Lower leg skin (tissue), 4 donors: ENCODE measurements around the gene LRBA. TPM values are rescaled to one million over a fixed set of nuclear protein-coding genes. Genes with fewer than 3 reads are reported as not detected.

Source experiments
- DNase-seq, 2 donors: peaks; one replicate each; pipeline ENCODE4 v3.0.0-alpha.2; 2019; ENCODE audit warnings: low spot score in 2 of 2
- H3K4me3 ChIP-seq: fragments of 200-600 bp; sonication (generic); 2 replicates; pipeline ENCODE4 v1.5.1; 2017; ENCODE audit warnings: mild to moderate bottlenecking, low read depth; ENCODE audit not compliant: poor library complexity, severe bottlenecking
- CTCF ChIP-seq, 3 donors: fragments of 450-650 bp; IDR thresholded peaks; one replicate each; pipeline ENCODE4 v1.5.1; 2016; ENCODE audit warnings: antibody characterized with exemption in 3 of 3, mild to moderate bottlenecking in 3 of 3, moderate library complexity in 2 of 3
- POLR2A ChIP-seq, 2 donors: fragments of 450-650 bp; IDR thresholded peaks; one replicate each; pipeline ENCODE4 v1.6.1; 2016 to 2017; ENCODE audit warnings: antibody characterized with exemption in 2 of 2, mild to moderate bottlenecking in 1 of 2, moderate library complexity in 1 of 2
- WGBS, 2 donors: methylation state at CpG; one replicate each; pipeline ENCODE4 v1.1.5; 2018; 5-methylcytosine and 5-hydroxymethylcytosine counted together
- intact Hi-C: fragments of 100-400 bp; cut with DNase I; formaldehyde crosslinking; loops from one replicate; pipeline ENCODE4 v1.15.0; 2023; ENCODE audit warnings: low total_unique reads
- total RNA-seq, 4 donors: library from RNA; depleted of rRNA; stranded (reverse); fragments of >200 nt; gene quantifications; one replicate each; pipeline ENCODE4 v1.1.0, GENCODE V29; 2016

The LRBA gene
- total RNA-seq, 4 donors from 2014 or later, result 71.9 to 86.8 (median 75.0) TPM

DNA sequence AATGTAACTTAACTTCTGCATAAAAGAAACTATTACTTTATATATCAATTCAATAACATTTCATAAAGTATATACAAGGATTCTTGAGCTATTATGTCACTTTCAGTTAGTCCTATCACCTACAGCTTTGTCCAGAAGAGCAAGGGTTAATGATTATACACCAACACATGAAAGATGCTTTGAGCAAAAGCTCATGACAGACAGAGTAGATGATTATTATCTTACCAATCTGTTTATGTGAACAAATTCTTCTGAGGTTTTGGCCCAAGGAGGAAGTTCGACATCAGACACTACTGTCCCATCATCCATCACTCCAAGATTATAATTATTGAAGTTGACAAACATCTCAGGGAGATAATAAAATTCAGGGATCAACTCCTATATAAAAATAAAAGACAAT, 599.9 kb downstream of the LRBA start:
- intact Hi-C loops, result no loop called here
- 49 to 54% methylated on average over 1 of the region's 1 CpG for WGBS, 2 donors
- no peak for TF ChIP-seq CTCF (IDR thresholded peaks at IDR 0.05)
- no peak for TF ChIP-seq POLR2A (IDR thresholded peaks at IDR 0.05)
- DNase-seq, result no peak
- H3K4me3 ChIP-seq, result no peak overlapping the region

GRCh38 chr4:150411520-150411919, 603.6 kb downstream of the LRBA start:
- WGBS, 2 donors, result 67 to 79% methylated on average over 4 of the region's 4 CpGs
- H3K4me3 ChIP-seq, result no peak overlapping the region
- DNase-seq, result no peak
- intact Hi-C loops, result no loop called here
- TF ChIP-seq POLR2A (IDR thresholded peaks at IDR 0.05) (no peak), CTCF (IDR thresholded peaks at IDR 0.05) (no peak)

- no peak for DNase-seq
Observed at GRCh38 chr4:150402871-150403272, 612.2 kb downstream of the LRBA start.

DNA sequence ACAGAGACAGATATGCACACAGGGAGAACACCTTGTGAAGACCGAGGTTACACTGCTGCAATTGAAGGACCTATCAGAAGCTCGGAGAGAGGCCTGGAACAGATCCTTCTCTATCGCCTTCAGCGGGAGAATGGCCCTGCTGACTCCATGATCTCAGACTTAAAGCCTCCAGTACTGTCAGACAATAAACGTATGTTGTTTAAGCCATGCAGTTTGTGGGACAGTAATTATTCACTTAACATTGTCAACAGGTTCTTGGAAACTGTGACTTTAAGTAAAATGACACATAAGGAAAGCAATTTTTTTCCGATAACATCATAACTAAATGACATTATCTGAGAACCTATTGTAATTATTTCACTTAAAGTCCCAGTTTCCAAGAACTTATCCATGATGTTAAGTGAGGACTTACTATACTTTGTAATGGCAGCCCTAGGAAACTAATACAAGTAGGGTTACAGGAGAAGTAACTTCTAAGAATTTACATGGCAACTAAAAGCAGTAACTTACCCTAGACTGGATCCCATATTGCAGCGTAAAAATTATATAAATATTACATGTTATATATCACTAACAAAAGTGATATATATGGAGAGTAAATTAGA, 613.9 kb downstream of the LRBA start:
- no peak for TF ChIP-seq POLR2A (IDR thresholded peaks at IDR 0.05)
- no peak for TF ChIP-seq CTCF (IDR thresholded peaks at IDR 0.05)
- intact Hi-C loops, result no loop called here
- no peak for DNase-seq
- WGBS, 2 donors, result 96 to 97% methylated on average over 7 of the region's 7 CpGs
- no peak overlapping the region for H3K4me3 ChIP-seq

More at GRCh38 chr4:150402871-150403272, 612.2 kb downstream of the LRBA start:
- H3K4me3 ChIP-seq, result no peak overlapping the region
- WGBS, 2 donors, result 55 to 73% methylated on average over 5 of the region's 5 CpGs
- no peak for TF ChIP-seq POLR2A (IDR thresholded peaks at IDR 0.05)
- TF ChIP-seq CTCF (IDR thresholded peaks at IDR 0.05), result no peak
- intact Hi-C loops, result no loop called here

DNA sequence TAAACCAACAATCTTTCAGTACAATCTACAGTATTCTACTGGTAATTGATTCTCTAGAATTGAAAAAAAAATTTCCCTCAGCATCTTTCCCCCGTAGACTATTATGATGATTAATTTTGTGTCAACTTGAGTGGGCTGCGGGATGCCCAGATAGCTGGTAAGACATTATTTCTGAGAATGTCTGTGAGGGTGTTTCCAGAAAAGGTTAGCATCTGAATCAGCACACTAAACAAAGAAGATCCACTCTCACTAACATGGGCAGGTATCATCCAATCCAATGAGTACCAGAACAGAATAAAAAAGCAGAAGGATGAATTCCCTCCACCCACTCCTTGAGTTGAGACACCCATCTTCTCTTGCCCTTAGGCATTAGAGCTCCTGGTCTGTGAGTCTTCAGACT, 619.2 kb downstream of the LRBA start:
- no peak for DNase-seq
- H3K4me3 ChIP-seq, result no peak overlapping the region
- TF ChIP-seq POLR2A (IDR thresholded peaks at IDR 0.05) (no peak), CTCF (IDR thresholded peaks at IDR 0.05) (no peak)
- 48 to 49% methylated on average over 2 of the region's 2 CpGs for WGBS, 2 donors
- intact Hi-C loops, result no loop called here

DNA sequence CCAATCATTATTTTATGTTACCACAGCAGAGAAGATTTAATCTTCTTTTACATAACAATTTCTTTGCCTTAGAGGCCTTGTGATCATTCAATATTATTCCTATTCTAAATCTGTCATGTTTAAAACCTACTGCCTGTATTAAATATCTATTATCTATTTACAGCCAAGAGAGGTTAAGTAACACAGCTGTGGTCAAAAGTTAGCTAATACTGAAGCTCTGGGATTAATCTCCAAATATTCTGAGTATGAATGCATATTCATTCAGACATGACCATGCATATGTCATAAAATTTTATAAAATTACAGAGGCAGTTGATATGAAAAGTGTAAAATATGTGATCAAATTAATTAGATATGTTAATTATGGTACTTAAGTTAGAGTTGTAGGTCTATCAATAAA, 621.0 kb downstream of the LRBA start:
- no peak overlapping the region for H3K4me3 ChIP-seq
- TF ChIP-seq CTCF (IDR thresholded peaks at IDR 0.05), result no peak
- TF ChIP-seq POLR2A (IDR thresholded peaks at IDR 0.05), result no peak
- intact Hi-C loops, result no loop called here
- DNase-seq, result no peak
